Measurements from ENCODE around the gene PAXX. TPM values are rescaled to one million over a fixed set of nuclear protein-coding genes. Genes with fewer than 3 reads are reported as not detected.

PAXX gene
- total and polyA plus RNA-seq, 2 donors (not counting 1 experiment from before 2014, with no cell fraction given), result 74.8 to 167 TPM

DNA sequence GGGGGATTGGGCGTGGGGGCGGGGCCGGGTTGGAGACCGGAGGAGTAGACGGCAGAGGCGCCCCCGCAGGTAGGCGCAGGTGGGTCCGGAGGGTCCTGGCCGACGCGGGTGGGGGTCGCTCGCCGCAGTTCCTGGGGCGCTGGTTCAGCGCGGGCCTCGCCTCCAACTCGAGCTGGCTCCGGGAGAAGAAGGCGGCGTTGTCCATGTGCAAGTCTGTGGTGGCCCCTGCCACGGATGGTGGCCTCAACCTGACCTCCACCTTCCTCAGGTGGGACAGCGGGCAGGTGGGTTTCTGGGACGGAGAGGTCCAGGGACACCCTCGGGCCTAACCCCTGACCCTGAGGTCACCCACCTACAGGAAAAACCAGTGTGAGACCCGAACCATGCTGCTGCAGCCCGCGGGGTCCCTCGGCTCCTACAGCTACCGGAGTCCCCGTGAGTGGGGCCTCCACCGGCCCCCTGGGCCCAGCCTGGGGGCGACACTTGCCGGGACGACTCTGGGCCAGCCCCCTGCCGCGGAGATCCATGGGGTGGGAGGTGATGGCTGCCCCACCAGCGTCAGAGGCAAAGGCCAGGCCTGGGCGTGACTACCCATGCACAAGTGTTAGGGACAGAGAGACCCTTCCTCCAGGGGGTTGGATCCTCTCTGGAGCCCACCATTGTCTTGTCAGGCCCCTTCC is 13.2 kb upstream of the PAXX start:
- no peak overlapping the region for H3K4me3 Mint-ChIP-seq

More for the DNA sequence above, 13.2 kb upstream of the PAXX start:
- TF ChIP-seq, protein P1, sequence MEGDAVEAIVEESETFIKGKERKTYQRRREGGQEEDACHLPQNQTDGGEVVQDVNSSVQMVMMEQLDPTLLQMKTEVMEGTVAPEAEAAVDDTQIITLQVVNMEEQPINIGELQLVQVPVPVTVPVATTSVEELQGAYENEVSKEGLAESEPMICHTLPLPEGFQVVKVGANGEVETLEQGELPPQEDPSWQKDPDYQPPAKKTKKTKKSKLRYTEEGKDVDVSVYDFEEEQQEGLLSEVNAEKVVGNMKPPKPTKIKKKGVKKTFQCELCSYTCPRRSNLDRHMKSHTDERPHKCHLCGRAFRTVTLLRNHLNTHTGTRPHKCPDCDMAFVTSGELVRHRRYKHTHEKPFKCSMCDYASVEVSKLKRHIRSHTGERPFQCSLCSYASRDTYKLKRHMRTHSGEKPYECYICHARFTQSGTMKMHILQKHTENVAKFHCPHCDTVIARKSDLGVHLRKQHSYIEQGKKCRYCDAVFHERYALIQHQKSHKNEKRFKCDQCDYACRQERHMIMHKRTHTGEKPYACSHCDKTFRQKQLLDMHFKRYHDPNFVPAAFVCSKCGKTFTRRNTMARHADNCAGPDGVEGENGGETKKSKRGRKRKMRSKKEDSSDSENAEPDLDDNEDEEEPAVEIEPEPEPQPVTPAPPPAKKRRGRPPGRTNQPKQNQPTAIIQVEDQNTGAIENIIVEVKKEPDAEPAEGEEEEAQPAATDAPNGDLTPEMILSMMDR (IDR thresholded peaks at IDR 0.05), result no peak
- no peak for TF ChIP-seq EZH2 (IDR thresholded peaks at IDR 0.05; ENCODE audit: borderline replicate concordance, insufficient read depth, low read depth, low read length, poor library complexity, severe bottlenecking)
- H3K4me2 ChIP-seq (replicated peaks; ENCODE audit: low read depth, low read length, poor library complexity, severe bottlenecking), result no peak overlapping the region
- peaks cover 7% of the 10 kb centered on the region for H3K4me1 Mint-ChIP-seq
- no peak overlapping the region for H2AFZ ChIP-seq (ENCODE audit: insufficient read depth, low read depth, low read length, poor library complexity, severe bottlenecking)
- intact Hi-C loops (cut with micrococcal nuclease), result no loop called here
- no peaks in the 10 kb centered on the region for H3K36me3 ChIP-seq (replicated peaks in 1 of 2; ENCODE audit: control extremely low read depth in 1 of 2, control insufficient read depth in 1 of 2, extremely low read depth in 1 of 2, insufficient read depth in 2 of 2, low read length in 1 of 2)
- DNase-seq, result no peak
- no peak overlapping the region for H3K27ac ChIP-seq (ENCODE audit: low read length in 2 of 2)
- peaks cover 0 to 66% (median 10%) of the 10 kb centered on the region in 4 experiments for H3K27me3 ChIP-seq (replicated peaks in 1 of 4; ENCODE audit: control extremely low read depth in 1 of 4, control insufficient read depth in 3 of 4, insufficient read depth in 4 of 4, low read length in 3 of 4)
- no peak for ATAC-seq (ENCODE audit: low read depth)
- no peak overlapping the region for H3K9ac ChIP-seq (ENCODE audit: low read length)
- H3K4me3 ChIP-seq (ENCODE audit: control extremely low read depth in 1 of 5, extremely low read depth in 1 of 5, insufficient read depth in 1 of 5, low read depth in 2 of 5, low read length in 4 of 5), result no peak overlapping the region
- H3K4me1 ChIP-seq (ENCODE audit: control insufficient read depth in 2 of 2, insufficient read depth in 2 of 2, low read length in 2 of 2), result peaks cover 3 to 5% of the 10 kb centered on the region in 2 donors
- H3K27me3 Mint-ChIP-seq, result peaks cover 17% of the 10 kb centered on the region
- ChIA-PET CTCF (no interaction called here), POLR2A (interaction anchor here (0.6 to 1.1 kb wide), 2 partner anchors 13 to 486 kb away, joined by 3 to 4 read pairs; partner anchors contain the start of gene PAXX)
- no peaks in the 10 kb centered on the region for H4K20me1 ChIP-seq (ENCODE audit: control insufficient read depth, insufficient read depth, low read length, poor library complexity, severe bottlenecking)
- WGBS (ENCODE audit: insufficient coverage), result 61% methylated on average over 41 of the region's 41 CpGs
- no peak overlapping the region for H3K27ac Mint-ChIP-seq
- peaks cover 0 to 13% (median 0%) of the 10 kb centered on the region in 3 donors for H3K9me3 ChIP-seq (ENCODE audit: control extremely low read depth in 1 of 3, control insufficient read depth in 2 of 3, insufficient read depth in 1 of 3, low read length in 2 of 3)
- H3K9me3 Mint-ChIP-seq (ENCODE audit: insufficient read depth), result no peaks in the 10 kb centered on the region
- no peaks in the 10 kb centered on the region for H3K79me2 ChIP-seq (ENCODE audit: control insufficient read depth, insufficient read depth, low read length)
